BJ (cell line): ENCODE results near the gene PDIA5. TPM values are rescaled to one million over a fixed set of nuclear protein-coding genes. Genes with fewer than 3 reads are reported as not detected.

Source experiments
- CTCF ChIA-PET: fragments of 350-600 bp; formaldehyde crosslinking; extraction: SDS; loops from one replicate; lab custom pipeline; 2021; ENCODE audit warnings: antibody characterized with exemption, inconsistent platforms; lab: Yijun Ruan, JAX
- POLR2A ChIA-PET: fragments of 300-600 bp; sonication (Branson Sonifier 250); formaldehyde crosslinking; extraction: SDS; loops from one replicate; lab custom pipeline; 2021; ENCODE audit warnings: antibody characterized with exemption; lab: Charles Lee
- DNase-seq: peaks from one replicate; pipeline ENCODE4 v3.0.0-alpha.2; 2011; ENCODE audit warnings: low read depth
- H3K27me3 ChIP-seq: 2 replicates; pipeline ENCODE4 v1.6.0; 2011; ENCODE audit warnings: low read length; ENCODE audit not compliant: control insufficient read depth, insufficient read depth
- H3K36me3 ChIP-seq: 2 replicates; pipeline ENCODE4 v1.5.1; 2011; ENCODE audit warnings: low read length; ENCODE audit not compliant: control insufficient read depth, insufficient read depth
- H3K4me3 ChIP-seq: 2 replicates; pipeline ENCODE4 v1.5.1; 2011; ENCODE audit warnings: low read depth, mild to moderate bottlenecking, control low read depth, low read length
- CTCF ChIP-seq: IDR thresholded peaks from 2 replicates; pipeline ENCODE4 v1.5.1; 2011; ENCODE audit warnings: low read depth, mild to moderate bottlenecking, control low read depth, inconsistent platforms, low read length, moderate library complexity; ENCODE audit not compliant: insufficient read depth
- polyA plus RNA-seq: library from polyadenylated mRNA; depleted of rRNA; stranded (reverse); fragments of >200 nt; gene quantifications from 2 replicates; pipeline ENCODE4 v1.2.3, GENCODE V29; 2011

The PDIA5 gene
- polyA plus RNA-seq, 1 experiment = 47.3 TPM

GRCh38 chr3:123154020-123154985, 87.5 kb downstream of the PDIA5 start:
- ChIA-PET POLR2A (no interaction called here), CTCF (no interaction called here)
- peaks cover 24% of the 10 kb centered on the region for H3K36me3 ChIP-seq
- DNase-seq = no peak
- H3K4me3 ChIP-seq = no peak overlapping the region
- H3K27me3 ChIP-seq = no peaks in the 10 kb centered on the region
- no peak for TF ChIP-seq CTCF

DNA sequence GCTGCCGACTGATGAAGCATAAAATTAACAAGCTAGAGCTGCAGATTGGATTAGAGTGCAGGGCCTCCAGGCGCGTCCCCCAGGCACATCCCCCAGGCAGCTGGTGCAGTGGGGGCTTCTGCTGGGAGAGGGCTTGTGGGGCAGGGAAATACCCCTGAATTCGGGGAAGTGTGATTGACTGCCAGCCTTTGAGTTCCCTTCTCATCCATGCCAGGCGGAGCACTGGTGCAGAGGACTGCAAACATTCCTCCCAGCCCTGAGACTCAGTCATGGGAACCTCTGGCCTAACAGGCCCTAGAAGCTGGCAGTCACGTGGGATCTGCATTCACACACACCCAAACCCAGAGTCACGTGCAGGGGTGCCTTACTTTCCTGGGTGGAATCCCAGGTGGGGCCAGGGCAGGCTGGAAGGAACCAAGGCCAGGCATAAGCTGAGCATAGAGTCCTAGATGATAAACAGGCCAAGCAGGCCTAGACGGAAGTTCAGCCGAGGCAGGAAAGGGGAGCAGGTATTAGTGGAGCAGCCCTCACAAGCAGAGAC, 88.7 kb downstream of the PDIA5 start:
- ChIA-PET POLR2A (no interaction called here), CTCF (no interaction called here)
- no peak for DNase-seq
- H3K27me3 ChIP-seq = no peaks in the 10 kb centered on the region
- H3K36me3 ChIP-seq = peaks cover 19% of the 10 kb centered on the region
- no peak for TF ChIP-seq CTCF
- H3K4me3 ChIP-seq = no peak overlapping the region

GRCh38 chr3:123156276-123156995, 89.6 kb downstream of the PDIA5 start:
- H3K36me3 ChIP-seq = peaks cover 21% of the 10 kb centered on the region
- no peak for TF ChIP-seq CTCF
- no peaks in the 10 kb centered on the region for H3K27me3 ChIP-seq
- DNase-seq = no peak
- CTCF ChIA-PET = interaction anchor here (1.2 kb wide), 1 partner anchor 63 kb away, joined by 3 read pairs; no protein-coding TSS in a partner anchor
- POLR2A ChIA-PET = no interaction called here
- H3K4me3 ChIP-seq = no peak overlapping the region

DNA sequence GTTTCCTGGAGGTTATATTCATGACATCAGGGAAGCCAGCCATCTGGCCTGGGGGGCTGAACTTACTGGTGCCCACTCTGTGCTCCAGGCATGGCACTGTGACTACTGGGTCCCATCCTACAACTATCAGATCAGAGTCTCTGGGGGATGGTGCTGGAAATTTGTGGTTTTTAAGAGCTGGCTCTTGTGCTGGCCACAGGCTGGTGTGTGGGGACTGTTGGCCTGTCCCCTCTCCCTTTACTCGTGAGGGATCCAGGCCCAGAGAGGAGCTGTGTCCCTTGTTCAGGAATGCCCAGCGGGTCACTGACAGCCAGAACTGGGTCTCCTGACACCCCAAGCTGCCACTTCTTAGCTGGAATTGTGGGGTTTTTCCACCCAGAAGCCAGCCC, 90.4 kb downstream of the PDIA5 start:
- H3K4me3 ChIP-seq = no peak overlapping the region
- TF ChIP-seq CTCF = no peak
- DNase-seq = no peak
- no peaks in the 10 kb centered on the region for H3K27me3 ChIP-seq
- ChIA-PET POLR2A (no interaction called here), CTCF (interaction anchor here (0.6 to 1.2 kb wide), 3 partner anchors 64 to 1450 kb away, joined by 3 read pairs; partner anchors contain the start of gene SEMA5B)
- peaks cover 23% of the 10 kb centered on the region for H3K36me3 ChIP-seq
